NCI-H446 treated with DMSO at 0.1 percent for 48 hours (cell line): Measurements from ENCODE around the gene CLMP.
A peak's percentile ranks its signal among the peaks of the same experiment; 100 is the strongest.
"Not testable (repeated sequence)": the region's sequence is repeated elsewhere in the genome, so short reads cannot be mapped to it uniquely, and the experiment has no call there.

Experiments used
- DNase-seq: peaks from one replicate; lab custom pipeline; 2025; lab: John Stamatoyannopoulos, UW

The CLMP gene

DNA sequence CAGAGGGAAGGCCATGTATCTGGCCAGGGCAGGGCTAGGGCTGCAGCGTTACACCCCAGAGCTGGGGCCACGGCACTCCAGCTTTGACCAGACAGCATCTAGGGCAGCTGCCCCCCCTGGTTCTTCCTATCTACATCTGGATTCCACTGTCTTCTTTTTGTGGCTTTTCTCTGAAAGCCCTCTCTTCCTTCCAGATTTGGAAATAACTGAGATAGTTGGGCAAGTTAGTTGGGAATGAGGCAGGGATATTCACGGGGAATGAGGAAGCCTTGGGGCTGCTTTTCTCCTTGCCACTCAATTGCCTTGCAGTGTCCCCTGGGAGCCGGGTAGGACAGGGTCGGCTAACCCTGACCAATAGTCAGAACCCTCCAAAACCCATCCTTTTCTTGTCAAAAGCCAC is 26.8 kb downstream of the CLMP start:
- no peak for DNase-seq

DNA sequence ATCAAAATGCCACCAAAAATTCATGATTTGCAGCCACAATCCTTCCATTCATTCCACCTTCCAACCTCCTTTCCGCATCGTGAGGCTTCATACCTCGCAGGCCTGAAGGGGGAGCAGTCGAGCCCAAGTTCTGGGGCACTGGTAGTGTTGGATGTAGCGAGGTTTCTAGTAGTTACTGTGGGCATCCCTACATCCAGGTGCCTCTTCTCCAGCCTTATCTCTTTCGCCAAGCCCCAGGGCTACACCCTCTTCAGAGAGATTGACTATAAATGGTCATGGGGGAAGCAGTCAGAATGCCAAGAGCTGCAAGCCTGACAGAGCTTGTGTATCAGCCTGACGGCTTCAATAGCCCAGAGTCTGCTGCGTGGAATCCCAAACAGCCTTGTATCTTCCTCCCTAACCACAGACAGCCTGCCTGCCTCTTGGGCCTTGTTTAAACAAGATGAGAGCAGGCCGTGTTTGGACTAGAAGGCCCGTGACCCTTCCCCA is 28.9 kb downstream of the CLMP start:
- no peak for DNase-seq

DNA sequence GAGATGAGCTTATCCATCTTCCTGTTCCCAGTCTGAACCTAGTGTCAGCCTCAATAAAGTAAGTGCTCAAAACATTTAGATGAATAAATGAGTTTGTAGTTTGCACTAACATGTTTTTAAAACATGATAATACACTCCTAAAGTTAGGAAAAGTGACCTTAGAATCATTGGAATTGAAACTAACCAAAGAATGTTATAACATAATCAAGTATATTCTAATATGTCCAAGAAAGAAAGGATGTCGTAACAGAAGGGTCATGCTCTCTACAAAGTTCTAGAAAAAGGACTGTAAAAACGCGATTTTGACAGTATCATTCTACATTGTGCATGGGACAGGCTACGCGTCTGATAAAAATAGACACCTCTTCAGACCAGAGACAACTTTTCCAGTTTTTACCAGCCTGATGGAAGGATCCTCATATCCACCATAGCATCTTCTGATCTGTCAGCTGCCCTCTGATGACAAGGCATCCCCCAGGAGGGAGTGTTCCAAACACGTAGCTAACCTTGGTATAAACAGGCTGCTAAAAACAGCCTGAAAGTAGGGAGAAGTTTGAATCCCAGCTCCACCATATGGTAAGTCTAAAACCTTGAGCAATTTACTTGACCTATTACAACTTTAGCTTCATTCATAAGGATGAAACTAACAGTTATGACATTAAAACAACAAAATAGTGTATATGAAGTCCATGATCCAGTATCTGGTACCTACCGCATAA is 30.2 kb downstream of the CLMP start:
- DNase-seq, result no peak

DNA sequence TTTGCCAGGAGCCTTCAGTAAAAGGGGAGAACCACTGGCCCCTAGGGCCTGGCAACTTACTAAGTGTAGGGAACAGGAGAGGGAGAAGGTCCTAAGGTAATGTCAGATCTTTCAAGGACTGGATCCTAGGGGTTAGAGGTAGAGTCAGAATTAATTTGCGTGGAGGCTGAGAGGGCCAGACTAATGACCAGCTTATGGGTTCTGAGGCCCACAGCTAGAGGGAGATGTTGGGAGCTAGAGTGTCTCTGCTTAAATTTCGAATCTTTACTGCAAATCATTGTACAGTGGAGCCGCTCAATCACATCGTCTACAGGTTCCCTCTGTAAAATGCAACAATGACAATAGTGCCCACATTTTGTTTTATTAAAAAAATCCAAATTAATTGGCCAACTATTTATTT is 31.4 kb downstream of the CLMP start:
- DNase-seq, result no peak

DNA sequence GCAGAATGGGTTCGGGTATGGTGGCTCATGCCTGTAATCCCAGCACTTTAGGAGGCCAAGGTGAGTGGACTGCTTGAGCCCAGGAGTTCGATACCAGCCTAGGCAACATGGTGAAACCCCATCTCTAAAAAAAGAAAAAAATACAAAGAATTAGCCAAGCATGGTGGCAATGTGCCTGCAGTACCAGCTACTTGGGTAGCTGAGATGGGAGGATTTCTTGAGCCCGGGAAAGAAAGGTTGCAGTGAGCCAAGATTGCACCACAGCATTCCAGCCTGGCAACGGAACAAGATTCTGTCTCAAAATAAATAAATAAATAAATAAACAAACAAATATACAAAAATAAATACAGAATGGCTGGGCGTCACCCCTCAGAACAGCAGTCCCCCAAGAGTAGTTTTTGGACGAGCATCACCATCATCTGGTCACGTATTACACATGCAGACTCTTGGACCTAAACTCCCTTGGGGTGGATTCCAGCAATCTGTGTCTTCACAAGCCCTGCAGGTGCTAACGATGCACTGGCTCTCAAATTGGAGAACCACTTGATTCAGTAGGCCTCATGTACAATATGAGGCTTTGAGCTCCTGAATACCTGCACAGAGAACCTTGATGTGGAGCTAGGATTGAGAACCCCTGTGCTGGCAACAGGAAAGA is 33.5 kb downstream of the CLMP start:
- DNase-seq, result no peak

DNA sequence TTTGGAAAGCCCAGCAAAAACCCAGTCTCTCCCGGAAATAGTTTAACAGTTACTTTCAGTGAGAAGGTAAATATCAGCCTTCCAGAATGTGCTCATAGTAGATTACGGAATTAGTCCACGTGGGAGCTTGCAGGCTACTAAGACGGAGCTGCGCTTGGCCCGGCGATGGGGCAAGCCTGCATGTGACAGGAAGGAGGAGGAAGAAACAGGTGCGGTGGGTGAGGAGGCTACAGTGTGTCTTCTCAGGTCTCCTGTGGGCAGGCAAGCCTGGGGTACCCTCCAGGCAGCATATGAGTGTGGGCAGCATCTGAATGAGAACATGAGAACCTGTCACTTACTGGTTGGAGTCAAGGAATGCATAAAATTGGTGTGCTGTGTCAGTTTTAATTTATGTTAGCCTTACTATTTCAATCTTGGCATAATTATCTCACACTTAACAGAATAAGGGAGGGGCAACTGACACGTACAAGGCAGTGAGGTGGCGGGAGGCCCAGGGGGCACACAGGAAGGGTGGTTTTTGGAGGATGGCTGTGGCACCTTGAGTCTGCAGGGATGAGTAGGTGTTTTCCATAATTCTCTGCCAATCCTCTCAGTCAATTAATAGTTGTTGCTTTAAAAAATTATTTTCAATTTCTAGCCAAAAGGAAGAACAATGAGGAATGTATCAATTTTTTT is 35.7 kb downstream of the CLMP start:
- no peak for DNase-seq

DNA sequence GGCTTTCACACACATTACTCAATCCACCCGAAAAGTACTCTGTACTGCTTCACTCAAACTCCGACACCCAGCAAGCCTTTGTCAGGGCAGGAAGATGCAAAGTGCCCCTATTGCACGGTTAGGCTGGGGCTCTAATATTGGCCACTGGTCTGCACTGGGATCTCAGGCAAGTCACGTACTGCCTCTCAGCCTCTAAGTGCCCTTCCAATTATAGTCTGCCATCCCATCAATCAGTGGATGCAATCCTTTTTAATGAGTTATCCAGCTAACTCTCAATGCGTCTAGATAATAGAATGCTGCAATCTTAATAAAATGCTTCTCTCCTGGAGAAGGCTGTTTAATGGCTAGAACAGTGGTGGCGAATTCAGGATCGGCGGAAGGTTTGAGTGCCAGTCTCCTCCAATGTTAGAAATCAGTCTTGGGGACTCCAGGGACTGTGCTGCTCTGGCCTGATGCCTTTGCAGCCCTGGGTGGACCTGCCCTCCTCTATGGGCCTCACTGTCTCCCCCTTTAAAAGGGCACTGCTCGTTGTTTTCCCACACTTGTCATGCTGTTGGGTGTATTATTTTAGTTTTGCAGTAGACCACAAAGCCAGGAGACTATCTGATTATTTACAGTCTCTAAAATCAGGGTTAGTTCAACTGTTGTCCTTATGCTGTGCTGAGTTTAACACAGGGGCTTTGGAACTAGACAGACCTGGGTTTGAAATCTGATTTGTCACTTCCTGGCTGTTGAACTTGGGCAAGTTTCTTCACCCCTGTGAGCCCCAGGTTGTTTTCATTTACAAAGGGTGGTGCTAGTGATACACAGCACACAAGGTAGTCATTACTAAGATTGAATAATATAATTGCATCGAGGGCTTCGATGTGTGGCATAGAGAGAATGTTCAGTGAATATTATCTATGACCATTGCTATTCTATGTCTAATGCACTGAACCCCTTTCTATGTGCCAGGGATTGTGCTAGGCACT is 36.7 kb downstream of the CLMP start:
- DNase-seq, result no peak

DNA sequence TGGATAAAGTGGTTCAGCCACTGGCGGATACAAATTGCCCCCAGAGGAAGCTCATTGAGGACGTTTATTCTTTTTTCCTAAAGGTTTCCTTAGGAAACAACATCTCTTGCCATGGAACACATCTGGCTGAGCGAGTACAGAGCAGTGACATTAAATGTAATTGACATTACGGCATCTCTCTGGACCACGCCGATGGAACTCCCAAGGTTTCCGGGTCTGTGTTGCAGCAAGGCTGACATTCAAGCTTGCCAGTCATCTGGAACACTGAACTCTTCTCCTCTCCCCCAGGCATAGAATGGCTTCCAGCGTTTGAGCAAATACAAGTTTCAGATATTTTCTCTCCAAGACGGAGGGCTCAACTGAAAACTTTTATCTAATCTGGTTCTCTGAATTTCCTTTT is 42.1 kb downstream of the CLMP start:
- DNase-seq, result no peak

DNA sequence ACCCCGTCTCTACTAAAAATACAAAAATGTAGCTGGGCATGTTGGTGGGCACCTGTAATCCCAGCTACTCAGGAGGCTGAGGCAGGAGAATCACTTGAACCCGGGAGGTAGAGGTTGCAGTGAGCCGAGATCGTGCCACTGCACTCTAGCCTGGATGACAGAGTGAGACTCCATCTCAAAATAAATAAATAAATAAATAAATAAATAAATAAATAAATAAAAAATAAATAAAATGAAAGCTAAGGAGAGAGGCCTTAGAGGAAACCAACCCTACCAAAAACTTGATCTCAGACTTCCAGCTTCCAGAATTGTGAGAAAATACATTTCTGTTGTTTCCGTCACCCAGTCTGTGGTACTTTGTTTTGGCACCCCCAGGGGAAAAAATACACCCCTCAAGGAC is 42.7 kb downstream of the CLMP start:
- not testable (repeated sequence) for DNase-seq

DNA sequence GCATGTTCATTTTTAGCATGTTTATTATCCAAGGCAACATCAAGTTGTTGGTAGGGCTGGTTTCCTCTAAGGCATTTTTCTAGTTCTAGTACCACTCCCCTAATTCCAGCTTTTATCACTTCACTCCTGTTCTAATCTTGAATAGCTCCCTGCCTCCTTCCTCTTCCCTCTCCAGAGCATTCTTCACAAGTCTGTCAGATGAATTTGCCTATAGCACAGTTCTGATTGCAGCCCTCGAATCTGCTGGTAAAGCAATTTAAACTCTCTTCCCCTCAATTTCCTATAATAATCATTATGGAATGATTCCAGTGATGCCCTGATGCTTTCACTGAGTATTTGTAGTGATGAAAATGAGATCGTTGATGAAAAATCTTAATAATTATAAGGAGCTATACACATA is 43.3 kb downstream of the CLMP start:
- DNase-seq, result no peak

DNA sequence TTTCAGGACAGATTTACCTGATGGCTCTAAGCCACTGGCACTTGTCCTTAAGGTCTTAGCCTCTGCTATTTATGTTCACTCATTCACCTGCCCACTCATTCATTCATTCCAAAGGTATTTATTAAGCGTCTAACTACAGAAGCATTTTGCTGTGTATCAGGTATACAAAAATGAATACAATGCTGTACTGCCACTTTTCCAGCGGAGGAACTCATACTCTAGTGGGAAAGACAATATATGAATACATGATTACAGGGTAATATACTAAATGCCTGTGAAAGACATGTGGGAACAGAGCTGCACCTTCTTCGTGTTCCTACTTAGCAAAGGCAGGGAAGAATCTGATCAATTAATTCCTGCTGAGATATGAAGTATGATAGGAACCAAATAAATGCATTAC is 43.7 kb downstream of the CLMP start:
- DNase-seq, result no peak

DNA sequence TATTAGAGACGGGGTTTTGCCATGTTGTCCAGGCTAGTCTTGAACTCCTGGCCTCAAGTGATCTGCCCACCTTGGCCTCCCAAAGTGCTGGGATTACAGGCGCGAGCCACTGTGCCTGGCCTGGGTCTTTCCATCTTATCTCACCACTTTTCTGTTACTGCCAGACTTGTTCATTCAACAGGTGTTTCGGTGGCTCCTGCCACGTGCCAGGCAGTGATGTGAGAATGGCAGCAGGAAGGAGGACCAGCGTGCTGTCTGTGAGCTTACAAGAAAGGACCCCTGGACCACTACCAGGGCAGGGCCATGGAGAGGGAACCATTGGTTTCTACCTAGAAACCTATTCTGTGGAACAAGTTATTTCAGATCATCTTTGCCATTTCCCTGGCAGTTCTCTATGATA is 44.2 kb downstream of the CLMP start:
- no peak for DNase-seq

DNA sequence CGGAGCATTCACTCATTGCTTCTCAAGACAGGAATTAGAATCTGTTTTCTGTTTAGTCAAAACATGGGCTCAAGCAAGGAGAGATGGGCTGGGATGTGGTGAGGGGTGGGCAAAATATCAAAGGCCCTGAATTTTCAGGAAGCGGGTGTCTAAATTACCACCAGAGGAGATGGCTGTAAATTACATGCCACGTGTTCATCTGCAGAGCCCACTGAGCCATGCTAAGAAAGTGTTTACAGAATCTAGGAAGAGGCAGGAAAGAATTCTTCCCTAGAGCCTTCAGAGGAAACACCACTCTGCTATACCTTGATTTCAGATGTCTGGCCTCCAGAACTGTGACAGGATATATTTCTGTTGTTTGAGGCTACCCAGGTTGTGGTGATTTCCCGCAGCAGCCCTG is 46.1 kb downstream of the CLMP start:
- no peak for DNase-seq

DNA sequence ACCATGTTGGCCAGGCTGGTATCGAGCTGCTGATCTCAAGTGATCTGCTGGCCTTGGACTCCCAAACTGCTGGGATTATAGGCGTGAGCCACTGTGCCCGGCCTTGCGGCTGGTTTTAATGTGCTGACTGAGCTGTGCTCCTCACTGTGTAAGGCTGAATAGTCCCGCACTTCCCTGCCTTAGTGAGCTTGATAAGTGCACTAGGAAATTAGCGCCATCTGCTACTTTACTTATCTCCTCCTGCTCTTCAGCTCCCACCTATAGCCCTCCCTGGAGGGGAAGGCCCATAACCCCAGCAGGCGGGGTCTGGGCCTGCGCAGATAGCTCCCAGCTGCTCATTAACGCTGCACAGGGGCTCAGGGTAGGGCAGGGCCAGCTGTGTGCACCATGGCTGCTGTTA is 49.4 kb downstream of the CLMP start:
- DNase-seq, result no peak

DNA sequence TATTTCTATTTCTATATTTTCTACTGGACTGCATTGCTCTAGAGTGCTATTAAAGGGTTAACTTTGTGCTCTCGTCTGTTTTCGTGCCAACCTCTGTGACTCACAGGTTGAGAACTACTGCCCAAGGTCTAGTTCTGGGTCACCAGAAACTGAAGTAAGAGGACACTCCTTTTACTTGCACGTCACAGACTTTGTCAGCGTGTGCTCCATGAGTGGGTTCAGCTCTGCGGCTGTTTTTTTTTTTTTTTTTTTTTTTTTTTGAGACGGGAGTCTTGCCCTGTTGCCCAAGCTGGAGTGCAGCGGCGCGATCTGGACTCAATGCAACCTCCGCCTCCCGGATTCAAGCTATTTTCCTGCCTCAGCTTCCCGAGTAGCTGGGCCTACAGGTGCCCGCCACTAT is 49.8 kb downstream of the CLMP start:
- DNase-seq, result peak; percentile 9

DNA sequence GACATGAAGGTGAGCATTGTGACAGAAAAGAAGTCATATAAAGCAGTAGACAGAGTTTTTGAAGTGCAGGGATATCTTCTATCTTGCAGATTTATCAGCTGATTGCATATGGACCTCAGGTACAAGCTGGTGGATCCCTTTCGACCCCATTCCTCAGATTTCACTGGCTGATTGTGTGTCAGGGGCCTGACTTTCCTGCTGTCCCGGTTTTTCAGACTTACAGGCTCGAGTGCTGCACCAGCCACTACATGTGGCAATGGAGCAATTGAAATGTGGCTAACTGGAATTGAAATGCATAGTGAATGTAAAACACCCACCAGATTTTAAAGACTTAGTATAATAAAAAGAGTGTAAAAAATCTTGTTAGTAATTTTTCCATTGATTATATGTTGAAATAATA is 50.3 kb downstream of the CLMP start:
- DNase-seq, result no peak

DNA sequence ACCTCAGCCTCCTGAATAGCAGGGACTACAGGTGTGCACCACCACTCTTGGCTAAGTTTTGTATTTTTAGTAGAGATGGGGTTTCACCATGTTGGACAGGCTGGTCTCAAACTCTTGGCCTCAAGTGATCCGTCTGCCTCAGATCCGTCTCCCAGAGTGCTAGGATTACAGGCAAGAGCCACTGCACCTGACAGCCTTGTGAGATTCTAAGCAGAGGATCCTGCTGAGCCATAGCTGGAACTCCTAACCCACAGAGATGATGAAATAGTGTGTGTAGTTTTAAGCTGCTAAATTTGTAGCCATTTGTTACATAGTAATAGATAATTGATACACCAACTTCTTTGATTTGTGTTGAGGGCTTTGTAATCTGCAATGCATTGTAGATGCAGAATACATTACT is 51.1 kb downstream of the CLMP start:
- DNase-seq, result no peak

DNA sequence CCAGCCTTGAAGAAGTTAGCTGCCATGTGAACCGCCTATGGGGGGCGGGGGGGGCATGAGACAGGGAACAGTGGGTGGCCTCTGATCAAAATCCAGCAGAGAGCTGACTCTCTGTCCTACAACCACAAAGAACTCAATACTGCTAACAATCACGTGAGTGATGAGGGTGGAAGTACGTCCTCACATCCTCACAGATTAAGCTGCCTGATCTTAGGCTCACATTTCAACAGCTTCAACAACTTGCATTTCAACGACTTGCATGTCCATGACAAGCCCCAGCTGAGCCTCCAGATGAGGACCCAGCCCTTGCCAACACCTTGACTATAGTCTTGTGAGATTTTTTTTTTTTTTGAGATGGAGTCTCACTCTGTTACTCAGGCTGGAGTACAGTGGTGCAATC is 51.6 kb downstream of the CLMP start:
- DNase-seq, result no peak

DNA sequence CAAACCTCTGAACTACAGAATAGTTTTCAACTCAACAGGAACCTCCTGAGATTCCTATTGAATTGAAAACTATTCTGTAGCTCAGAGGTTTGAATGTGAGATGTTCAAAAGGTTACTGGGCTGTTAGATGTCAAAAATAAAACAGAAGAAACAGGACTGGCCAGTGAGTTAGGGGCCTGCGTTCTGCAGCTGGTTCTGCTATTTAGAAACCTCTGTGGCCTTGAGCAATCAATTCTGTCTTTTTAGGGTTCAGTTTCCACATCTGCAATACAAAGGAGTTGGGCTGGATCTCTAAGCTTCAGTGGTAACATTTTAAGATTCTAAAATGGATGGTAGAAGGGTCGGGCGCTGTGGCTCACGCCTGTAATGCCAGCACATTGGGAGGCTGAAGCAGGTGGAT is 55.8 kb downstream of the CLMP start:
- no peak for DNase-seq

DNA sequence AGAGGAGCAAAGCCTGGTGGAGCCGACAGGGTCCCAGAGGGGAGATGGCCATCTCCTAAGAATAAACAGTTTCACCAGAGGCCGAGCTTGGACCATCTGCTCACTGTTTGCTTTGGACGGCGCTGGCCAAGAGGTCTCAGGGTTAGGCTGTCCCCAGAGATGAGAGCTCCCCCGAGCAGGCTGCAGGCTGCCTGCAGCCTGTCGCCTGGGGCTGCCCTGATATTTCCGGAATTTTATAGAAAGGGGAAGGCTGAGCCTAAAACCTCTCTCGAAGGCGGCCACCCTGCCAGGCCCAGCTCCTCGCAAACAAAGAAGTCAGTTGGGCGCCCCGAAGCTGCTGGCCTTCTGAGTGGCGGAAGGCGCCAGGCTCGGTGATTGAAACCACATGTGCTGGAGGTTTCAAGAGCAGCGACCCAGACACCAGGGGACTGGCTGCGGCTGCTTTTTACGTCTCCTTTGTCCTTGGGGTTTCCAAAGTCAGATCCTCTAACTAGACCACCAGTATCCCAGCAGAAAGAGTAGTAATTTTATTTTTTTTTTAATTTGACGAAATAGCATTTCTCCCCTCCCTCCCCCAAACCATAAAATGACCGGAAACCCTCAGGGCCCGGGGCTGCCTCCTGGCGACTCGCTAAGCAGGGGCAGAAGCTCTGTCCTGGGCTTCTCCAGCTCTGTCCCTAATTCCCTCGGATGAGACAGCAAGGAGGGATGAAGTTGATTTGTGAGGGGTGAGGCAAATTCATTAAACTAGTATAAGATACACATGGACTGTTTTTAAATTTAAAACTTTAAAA is 57.4 kb downstream of the CLMP start:
- peak; percentile 53 for DNase-seq

DNA sequence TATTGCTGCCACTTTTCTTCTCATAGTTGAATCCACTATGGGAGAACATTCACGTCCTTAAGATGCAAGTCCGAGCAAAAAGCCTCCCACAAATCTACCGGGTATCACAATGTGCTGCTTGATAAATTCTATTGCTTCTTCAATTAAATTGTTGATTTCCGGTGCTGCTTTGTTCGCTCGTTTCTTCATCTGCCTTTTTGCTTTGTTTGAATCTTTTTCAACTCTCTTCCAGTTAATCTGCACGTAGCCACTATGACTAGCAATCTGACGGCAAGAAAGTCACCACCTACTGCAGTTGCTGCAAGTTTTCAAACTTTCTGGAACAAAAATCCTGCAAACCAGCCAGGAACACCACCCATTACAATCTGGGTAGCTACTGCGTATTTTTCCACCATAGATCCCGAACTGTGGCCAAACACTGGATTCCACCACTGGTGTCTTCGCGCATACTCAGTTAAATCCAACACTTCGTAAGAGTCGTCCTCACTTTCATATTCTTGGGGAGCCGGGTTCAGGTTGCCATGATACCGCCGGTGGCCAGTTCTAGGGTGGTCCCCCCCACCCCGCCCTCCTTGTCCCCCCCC is 59.1 kb downstream of the CLMP start:
- DNase-seq, result no peak
